GM12872 (cell line): ENCODE results near the gene TEKTIP1.

ENCODE experiments used
- TF ChIP-seq, protein P1 (sequence below): IDR thresholded peaks from 3 replicates; pipeline ENCODE4 v1.5.1; 2011; ENCODE audit warnings: low read depth, mild to moderate bottlenecking, low read length, moderate library complexity; ENCODE audit not compliant: insufficient read depth

Gene TEKTIP1

DNA sequence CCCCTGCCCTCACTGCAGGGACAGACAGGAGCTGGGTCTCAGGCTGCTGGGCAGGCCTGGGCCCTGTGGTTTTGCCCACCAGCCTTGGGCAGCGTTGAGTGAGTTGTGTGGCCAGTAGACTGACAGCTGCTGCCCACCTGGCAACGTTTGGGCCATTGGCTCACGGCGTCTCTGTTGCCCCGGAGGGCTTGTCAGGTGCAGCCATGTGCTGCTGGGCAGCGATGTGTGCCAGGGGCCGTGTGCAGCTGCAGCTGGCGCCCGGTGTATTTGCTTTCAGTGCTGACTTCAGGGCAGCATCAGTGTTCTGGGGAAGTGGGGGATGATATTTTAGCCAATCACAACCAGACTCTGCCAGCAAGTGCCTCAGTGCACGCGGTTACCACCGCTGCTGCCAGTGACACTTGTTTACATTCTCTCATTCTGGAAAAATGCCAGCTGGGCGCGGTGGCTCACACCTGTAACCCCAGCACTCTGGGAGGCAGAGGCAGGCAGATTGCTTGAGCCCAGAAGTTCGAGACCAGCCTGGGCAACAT is 22.2 kb upstream of the TEKTIP1 start:
- TF ChIP-seq, protein P1, sequence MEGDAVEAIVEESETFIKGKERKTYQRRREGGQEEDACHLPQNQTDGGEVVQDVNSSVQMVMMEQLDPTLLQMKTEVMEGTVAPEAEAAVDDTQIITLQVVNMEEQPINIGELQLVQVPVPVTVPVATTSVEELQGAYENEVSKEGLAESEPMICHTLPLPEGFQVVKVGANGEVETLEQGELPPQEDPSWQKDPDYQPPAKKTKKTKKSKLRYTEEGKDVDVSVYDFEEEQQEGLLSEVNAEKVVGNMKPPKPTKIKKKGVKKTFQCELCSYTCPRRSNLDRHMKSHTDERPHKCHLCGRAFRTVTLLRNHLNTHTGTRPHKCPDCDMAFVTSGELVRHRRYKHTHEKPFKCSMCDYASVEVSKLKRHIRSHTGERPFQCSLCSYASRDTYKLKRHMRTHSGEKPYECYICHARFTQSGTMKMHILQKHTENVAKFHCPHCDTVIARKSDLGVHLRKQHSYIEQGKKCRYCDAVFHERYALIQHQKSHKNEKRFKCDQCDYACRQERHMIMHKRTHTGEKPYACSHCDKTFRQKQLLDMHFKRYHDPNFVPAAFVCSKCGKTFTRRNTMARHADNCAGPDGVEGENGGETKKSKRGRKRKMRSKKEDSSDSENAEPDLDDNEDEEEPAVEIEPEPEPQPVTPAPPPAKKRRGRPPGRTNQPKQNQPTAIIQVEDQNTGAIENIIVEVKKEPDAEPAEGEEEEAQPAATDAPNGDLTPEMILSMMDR = no peak

DNA sequence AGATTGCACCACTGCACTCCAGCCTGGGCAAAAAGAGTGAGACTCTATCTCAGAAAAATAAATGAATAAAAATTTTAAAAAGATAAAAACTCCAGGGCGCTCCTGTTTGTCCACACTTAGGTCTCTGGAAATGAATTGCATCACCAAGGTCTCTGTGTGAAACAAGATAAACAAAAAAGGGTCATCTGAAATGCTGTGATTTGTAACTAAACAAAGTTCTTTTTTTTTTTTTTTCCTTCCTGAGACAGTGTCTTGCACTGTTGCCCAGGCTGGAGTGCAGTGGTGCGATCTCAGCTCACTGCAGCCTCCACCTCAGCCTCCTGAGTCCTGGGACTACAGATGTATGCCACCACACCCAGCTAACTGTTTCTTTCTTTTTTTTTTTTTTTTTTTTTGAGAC is 21.3 kb upstream of the TEKTIP1 start:
- TF ChIP-seq, protein P1 = no peak

- TF ChIP-seq, protein P1 = no peak
Observed at GRCh38 chr19:3518255-3518654, 20.7 kb upstream of the TEKTIP1 start.

GRCh38 chr19:3518659-3519058 is 20.3 kb upstream of the TEKTIP1 start:
- TF ChIP-seq, protein P1 = no peak

- TF ChIP-seq, protein P1 = no peak
Observed at GRCh38 chr19:3519126-3519525, 19.8 kb upstream of the TEKTIP1 start.

DNA sequence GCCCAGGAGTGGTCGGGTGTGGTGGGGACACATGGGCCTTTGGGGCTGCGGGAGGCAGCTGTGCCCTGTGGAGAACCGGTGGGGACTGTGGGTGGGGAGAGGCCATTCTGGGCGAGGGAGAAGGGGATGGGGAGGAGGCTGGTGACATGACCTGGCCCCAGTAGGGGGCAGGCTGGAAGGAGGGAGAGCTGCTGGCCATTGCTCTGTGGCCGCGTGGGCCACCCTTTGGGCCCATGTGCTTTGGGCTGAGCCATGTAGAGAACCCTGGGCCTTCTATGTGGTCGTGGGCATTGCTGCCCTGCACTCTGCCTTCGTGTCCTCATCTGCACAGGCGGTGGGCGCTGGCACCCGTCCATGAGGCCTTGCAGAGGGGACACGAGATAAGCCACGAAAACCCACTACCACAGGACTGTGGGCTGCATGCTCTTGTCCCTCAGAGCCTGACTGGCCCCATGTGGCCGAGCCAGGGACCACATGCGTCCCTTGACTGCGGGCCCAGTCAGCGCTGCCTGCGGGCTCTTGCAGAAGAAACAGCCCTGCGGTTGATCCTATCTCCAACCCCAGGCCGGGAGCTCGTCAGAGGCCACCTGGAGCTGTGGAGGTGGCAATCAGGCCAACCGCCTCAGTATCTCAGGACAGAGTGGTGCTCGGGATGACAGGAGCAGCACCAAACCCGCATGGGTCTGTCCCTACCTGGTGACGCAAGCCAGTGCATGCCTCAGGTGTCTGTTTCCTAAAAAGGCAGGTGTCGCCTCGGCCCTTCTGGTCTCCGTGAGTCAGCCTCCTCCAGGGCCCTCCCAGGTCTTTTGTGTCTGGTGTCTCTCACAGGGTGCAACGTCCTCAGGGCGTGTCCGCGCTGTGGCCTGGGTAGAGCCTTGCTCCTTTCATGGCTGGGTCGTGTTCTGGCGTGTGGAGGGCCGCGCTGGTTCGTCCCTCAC is 18.5 kb upstream of the TEKTIP1 start:
- TF ChIP-seq, protein P1 = no peak

- TF ChIP-seq, protein P1 = no peak
Observed at GRCh38 chr19:3521104-3521445, 17.9 kb upstream of the TEKTIP1 start.
